ENCODE measurements around the gene ACTR6.

GRCh38 chr12:100248886-100249285, 48.3 kb downstream of the ACTR6 start:
- no peak for TF ChIP-seq POLR2A (IDR thresholded peaks at IDR 0.05)
- TF ChIP-seq CTCF (IDR thresholded peaks at IDR 0.05), result no peak

All from prostate gland (tissue), 2 donors.